GM21526 (cell line): Measurements from ENCODE around the gene DUSP5.

Source experiments
- ATAC-seq: cut with Tn5 transposase; IDR thresholded peaks from one replicate; pipeline ENCODE4 v1.9.1; 2021; ENCODE audit warnings: moderate library complexity; ENCODE audit not compliant: unreplicated experiment, low FRiP score

Gene DUSP5

DNA sequence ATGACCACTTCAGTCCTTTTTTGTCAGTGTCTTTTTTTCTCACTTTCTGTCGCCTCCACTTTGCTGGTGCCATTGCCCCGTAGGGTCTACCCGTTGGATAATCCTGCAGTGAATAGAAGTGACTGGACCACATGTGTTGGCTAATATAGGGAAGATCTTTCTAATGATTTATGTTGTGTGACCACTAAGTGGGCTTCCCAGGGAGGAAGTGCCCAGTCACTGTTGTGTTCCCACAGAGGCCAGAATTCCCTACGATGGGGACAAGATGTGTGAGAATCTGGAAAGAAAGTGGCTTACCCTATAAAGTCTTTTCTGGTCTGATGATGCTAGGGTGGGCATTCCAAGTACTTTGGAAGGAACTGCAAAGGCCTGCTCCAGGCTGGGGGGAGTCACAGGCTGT lies 41.4 kb downstream of the DUSP5 start:
- no peak for ATAC-seq

DNA sequence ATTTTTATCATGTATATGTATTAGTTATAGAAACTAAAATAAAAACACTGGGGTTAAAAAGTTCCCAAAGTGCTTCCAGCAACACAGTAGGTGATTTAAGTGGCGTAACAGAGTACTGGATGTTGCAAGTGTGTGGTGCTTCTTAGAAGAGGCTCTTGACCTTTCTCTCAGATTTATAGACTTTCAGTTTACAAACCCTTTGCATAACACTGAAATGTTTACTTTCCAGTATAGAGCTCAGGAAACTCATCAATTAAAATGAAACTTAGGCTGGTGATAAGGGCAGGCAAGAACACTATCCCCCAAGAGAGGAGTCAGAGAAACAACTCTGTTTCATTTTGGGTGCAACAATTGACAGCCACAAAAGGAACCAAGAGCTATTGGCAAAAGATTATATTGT lies 42.3 kb downstream of the DUSP5 start:
- no peak for ATAC-seq

DNA sequence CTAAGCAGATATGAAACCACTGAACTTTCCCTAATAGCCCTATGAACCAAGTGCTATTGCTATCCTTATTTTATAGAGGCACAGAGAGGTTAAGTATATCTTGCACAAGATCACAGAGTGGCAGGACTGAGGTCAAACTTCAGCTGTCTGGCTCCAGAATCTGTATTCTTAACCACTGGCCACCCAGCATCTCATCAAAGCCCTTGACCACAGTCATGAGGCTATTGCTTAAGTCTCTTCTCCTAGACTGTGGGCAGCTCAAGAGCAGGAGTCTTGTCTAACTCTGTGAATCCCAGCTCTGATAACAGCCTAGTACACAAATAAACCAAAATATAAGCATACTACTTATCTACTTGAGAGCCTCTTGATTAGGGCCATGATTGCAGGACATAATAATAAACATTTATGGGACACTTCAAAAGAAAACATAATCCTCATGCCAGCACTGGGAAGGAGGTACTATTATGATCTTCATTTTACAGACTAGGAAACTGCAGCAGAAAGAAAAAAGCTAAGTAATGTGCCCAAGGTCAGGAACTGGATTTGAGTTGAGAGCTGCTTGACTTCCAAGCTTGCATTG lies 47.3 kb downstream of the DUSP5 start:
- ATAC-seq = no peak

DNA sequence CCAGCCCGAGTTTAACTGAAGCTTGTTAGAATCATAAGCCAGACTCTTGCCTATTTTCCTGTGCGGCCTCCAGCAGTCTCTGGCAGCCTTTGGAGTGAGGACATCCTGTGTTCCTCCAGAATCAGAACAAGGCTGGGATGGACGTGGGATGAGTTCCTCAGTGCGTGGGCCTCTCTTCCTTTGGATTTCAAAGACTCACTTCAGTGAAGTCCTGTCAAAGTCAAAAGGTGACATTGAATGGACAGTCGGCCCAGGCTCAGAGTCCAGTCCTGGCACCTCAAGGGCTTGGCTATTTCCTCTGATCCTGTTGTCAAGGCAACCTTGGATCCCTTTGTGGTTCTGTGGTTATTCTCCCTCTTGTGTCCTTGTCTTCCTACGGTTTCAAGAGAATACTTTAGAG lies 48.4 kb downstream of the DUSP5 start:
- no peak for ATAC-seq

DNA sequence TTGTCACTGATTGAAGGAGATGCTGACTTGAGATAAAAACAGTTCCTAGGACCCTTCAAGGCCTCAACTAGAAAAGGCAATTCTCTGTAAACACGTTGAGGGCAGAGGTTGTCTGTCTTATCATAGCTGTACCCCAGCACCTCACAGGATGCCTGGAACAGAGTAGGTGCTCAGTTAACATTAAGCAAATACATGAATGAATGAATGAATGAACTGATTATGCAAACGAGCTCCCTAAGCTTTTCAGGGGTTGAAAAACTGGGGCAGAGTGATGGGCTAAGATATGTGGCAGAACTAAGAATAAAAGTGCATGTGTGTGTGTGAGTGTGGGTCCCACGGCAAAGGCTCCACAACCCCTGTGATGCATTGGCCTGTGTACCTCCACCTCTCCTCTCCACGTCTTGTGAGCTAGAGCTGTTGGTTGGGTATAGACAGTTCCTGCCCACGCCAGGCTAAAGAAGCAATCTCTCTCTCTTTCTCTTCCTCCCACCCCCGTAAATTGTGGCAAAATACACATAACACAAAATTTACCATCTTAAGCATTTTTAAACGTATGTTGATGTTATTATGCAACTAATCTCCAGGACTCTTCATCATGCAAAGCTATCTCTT lies 48.9 kb downstream of the DUSP5 start:
- ATAC-seq = no peak

DNA sequence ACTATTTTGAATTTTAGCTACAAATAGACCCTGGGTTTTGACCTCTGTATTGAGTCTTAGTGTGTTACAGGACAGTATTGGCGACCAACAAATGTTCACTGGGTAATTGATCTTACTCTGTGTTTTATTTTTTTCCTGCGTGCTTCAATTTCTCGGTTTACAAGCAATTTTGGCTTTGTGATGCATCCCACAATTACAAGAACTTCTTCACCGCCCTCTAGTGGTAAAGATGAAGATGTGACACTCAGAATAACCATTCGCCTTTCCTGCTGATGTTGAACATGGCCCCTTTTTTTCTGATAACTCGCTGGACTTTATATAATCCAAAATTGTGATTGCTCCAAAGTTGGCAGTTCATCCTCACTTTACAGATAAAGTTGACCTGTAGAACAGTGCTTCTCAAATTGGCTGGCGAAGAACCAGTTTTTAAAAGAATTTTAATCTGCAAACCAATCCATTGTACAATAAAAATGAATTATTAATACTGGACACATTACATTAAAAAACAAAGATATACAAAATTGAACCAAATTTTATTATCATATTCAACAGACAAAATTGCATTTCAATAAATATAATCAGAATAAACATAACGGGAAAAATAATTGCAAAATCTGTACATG lies 49.5 kb downstream of the DUSP5 start:
- no peak for ATAC-seq

DNA sequence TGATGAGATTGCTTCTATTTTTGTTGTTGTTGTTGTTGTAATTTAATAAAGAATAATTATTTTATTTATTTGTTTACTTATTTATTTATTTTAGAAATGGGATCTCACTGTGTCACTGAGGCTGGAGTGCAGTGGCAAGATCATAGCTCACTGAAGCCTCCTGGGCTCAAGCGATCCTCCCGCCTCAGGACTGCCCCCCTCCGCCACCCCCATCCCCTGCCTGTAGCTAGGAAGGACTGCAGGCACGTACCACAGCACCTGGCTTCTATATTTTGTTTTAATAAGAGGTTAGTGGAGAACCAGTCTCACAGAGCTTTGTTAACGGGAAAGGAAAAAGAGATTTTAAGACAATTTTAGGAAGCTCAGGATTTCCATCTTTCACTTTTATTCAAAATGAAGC lies 50.3 kb downstream of the DUSP5 start:
- no peak for ATAC-seq

DNA sequence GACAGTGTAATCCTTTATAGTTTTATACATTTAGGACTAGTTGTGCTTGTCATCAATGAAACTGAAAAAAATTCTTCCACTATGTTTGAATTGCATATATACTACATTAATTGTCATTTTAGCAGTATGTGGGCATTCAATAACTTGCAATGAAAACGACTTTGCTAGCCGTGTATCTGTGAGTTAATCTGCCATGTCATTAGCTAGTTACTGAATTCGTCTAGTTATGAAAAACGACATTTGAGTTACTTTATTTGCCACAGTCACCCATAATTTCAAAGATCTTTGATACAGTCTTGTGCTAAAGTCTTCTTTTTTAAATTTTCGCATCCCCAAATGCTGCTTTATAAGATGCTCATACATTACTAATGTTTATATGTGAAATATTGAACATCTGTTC lies 51.5 kb downstream of the DUSP5 start:
- no peak for ATAC-seq

DNA sequence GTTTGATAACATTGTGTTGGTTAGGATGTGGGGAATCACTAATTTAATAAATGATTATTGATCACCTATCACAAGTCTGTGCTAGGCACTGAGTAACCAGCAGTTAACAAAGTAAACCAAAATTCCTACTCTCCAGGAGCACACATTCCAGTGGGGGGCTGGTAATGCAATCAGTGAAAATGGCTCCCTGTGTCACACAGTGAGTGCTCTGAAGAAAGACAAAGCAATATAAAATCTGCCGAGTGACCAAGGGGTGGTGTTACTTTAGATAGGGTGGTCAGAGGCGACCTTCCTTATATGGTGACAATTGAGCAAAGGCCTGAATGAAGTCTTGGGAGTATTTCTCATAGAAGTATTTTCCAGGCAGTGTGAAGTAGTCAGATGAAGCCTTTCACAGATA lies 56.2 kb downstream of the DUSP5 start:
- ATAC-seq = no peak

DNA sequence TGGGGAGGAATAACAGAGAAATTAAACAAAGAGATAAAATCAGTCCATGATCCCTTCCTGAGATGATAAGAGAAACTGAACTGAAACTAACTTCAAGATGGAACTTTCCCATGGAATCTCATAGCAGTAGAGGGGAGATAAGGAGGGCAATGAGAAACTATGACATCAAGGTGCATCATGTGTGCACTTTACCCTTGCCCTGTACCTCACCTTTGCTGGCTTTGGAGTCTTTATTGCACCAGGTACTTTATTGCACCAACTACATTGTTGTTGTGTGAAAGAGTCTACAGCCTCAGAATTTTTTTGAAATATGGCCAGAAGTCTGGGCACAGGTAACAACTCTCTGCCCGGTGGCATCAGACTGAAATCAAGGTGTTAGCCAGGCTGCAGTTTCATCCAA lies 58.6 kb downstream of the DUSP5 start:
- no peak for ATAC-seq

DNA sequence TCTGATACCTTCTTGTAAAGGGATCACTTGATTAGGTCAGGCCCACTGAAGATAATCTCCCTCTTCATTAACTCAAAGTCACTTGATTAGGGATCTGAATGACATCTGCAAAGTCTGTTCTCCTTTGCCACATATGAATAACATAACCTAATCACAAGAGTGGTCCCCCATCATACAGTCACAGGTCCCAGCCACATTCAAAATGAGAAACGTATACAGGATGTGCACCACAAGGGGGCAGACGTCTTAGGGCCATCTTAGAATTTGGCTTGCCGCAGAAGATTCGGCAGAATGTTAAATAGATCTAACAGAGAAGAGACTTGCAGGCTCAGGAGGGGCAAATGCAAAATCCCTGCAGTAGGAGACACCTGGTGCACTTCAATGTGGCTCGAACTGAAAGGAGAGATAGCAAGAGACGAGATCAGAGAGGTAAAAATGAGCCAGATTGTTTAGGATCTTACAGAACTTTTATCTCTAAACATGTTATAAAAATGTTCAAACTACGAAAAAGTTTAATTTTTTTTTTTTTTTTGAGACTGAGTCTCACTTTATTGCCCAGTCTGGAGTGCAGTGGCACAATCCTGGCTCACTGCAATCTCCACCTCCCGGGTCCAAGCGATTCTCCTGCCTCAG lies 59.4 kb downstream of the DUSP5 start:
- no peak for ATAC-seq

DNA sequence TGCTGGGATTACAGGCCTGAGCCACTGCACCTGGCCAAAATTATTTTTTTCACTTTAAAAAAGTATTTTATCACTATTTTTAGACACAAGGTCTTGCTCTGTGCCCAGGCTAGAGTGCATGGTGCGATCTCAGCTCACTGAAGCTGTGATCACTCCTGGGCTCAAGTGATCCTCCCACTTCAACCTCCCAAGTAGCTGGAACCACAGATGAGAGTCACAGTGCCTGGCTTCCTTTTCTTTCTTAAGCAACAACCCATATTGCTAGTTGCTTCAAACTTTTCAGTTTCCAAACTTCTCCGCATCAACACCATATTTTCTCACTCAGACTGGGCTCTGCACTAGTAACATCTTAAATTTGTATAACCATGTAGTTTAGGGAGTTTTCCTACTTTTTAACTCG lies 60.3 kb downstream of the DUSP5 start:
- no peak for ATAC-seq

DNA sequence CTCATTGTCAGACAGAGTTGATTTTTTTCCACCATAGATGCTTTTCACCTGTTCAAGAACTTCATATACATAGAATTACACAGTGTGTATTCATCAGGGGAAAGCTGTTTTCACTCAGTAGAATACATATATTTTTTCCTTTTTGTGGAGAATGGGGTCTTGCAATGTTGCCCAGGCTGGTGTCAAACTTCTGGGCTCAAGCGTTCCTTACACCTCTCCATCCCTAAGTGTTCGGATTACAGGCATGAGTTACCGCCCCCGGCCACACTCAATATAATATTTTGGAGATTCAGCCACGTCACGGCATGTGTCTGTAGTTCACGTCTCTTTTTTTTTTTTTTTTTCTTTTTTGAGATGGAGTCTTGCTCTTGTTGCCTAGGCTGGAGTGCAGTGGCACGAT lies 62.3 kb downstream of the DUSP5 start:
- ATAC-seq = no peak
